SKM-1 (cell line): Measurements from ENCODE around the gene ECE2.
"Not testable (repeated sequence)": the region's sequence is repeated elsewhere in the genome, so short reads cannot be mapped to it uniquely, and the experiment has no call there.

Experiments
- DNase-seq: peaks from one replicate; lab custom pipeline; 2025; ENCODE audit not compliant: unreplicated experiment; lab: John Stamatoyannopoulos, UW

Gene ECE2

DNA sequence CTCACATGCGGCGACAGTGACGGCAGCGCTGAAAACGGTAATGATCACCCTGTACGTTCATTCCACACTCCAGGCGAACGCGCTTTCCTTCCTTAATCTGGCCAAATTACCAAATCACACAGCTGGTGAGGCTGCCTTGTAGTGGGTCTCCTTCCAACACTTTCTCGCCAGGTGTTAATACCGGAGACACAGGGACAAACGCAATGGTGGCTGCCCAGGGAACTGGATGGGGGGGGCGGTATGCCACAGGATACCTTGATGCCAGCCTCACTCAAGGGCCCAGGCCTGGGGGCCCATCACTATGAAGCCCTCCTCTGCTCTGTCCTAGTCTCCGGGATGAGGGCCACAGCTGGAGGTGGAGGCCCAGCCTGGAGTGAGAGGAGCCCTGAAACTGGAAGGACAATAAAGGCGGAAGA is 13.1 kb upstream of the ECE2 start:
- no peak for DNase-seq

DNA sequence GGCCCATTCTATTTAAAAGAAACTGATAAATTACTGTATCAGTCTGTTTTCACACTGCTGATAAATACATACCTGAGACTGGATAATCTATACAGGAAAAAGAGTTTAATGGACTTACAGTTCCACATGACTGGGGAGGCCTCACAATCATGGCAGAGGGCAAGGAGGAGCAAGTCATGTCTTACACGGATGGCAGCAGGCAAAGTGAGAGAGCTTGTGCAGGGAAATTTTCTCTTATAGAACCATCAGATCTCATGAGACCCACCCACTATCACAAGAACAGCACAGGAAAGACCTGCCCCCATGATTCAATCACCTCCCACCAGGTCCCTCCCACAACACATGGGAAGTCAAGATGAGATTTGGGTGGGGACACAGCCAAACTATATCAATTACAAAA is 8.6 kb upstream of the ECE2 start:
- DNase-seq: not testable (repeated sequence)

- no peak for DNase-seq
These were observed 3.6 kb upstream of the ECE2 start for GRCh38 chr3:184272269-184272668.

GRCh38 chr3:184275381-184275701 is 481 bp upstream of the ECE2 start:
- DNase-seq: no peak

DNA sequence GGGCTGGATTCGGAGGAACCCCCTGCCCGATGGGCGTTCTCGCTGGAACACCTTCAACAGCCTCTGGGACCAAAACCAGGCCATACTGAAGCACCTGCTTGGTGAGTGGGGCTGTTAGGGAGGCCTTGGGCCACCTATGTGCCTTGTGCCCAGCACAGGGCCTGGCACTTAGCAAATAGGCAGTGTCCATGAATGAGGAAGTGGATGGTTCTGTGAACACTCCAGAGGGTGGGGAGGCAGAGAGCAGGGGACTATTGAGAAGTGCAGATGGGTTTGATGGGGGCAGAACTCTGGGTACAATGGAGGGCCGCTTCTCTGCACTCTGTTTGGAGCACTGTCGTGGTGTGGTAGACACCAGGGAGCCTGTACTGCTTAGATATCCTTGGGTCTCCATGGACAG is 1.5 kb downstream of the ECE2 start:
- DNase-seq: no peak

DNA sequence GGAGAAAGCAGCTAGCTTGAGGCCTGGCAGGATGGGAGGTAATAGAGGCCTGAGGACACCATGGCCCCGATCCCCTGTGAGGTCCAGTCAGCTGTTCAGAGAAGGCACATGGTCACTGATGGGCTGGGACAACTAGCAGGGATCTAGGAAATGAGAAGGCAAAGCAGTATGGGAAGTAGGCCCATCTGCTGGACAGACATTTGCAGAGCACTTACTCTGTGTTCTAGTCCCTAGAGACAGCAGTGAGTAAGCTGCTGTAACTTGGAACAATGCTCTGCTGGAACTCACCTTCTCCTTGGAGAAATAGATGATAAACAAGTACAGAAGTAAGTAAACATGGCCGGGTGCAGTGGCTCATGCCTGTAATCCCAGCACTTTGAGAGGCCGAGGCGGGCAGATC is 7.1 kb downstream of the ECE2 start:
- no peak for DNase-seq

GRCh38 chr3:184283681-184284080 is 7.9 kb downstream of the ECE2 start:
- no peak for DNase-seq

- peak; percentile 9 for DNase-seq
These were observed 8.9 kb downstream of the ECE2 start for GRCh38 chr3:184284696-184285095.

- DNase-seq: peak; percentile 14
These were observed 13.7 kb downstream of the ECE2 start for GRCh38 chr3:184289426-184289938.

DNA sequence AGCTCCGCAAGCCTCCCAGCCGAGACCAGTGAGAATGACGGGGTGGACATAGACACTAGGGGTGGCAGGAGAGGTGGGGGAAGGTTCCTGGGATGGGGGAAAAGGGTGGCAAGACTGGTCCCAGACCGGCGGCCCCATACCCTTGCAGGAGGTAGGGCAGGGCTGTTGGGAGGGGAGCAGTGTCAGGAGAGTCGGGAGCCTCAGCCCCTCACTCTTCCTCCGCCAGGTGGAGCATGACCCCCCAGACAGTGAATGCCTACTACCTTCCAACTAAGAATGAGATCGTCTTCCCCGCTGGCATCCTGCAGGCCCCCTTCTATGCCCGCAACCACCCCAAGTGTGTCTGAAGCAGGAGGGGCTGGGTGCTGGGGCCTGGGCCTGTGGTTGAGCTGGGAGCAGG is 14.5 kb downstream of the ECE2 start:
- DNase-seq: no peak

GRCh38 chr3:184291044-184291737 is 15.4 kb downstream of the ECE2 start:
- no peak for DNase-seq

- DNase-seq: no peak
These were observed 16.1 kb downstream of the ECE2 start for GRCh38 chr3:184291738-184292445.

DNA sequence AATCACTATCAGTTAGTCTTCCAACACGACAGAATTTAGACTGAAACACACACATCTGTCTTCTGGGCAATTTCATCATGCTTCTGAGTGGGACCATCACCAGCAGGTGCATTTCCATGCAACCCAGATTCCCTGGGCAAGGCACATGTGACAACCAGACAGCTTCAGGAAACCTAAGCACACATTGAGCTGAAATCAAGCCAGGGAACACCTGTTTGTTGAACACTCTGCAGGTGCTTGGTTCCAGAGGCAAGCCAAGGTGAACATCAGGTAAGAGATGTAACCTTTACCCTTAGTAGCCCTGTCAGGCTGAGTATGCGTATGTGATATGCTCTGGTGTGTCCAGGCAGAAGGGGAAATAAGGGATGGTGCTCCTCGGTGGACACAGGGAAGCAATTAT is 19.9 kb downstream of the ECE2 start:
- DNase-seq: no peak

- DNase-seq: no peak
These were observed 20.8 kb downstream of the ECE2 start for GRCh38 chr3:184296616-184297015.

- peak; percentile 93 for DNase-seq
These were observed 23.1 kb downstream of the ECE2 start, which contains the start of gene PSMD2 for GRCh38 chr3:184298759-184299487. TSS of gene PSMD2 (plus strand) at chr3:184299241. CDS start at chr3:184299267, 26 bp downstream.

- no peak for DNase-seq
These were observed 23.9 kb downstream of the ECE2 start for GRCh38 chr3:184299488-184300377.

DNA sequence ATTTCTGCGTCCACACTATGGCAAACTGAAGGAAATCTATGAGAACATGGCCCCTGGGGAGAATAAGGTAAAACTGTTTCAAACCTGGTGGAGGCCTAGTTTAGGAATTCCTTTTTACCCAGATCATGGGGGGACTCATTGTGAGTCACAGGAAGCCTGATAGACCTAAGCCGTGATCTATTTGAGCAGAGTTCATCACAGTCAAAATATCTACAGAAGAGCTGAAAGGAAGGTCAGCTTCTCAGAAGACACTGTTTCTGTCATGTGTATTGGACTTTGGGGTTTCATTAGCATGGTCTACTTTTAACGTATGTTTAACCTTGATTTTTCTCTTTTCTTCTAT is 24.5 kb downstream of the ECE2 start:
- DNase-seq: no peak

GRCh38 chr3:184305577-184305976 is 29.8 kb downstream of the ECE2 start:
- no peak for DNase-seq

- DNase-seq: no peak
These were observed 30.6 kb downstream of the ECE2 start for GRCh38 chr3:184306341-184306972.

GRCh38 chr3:184307915-184308314 is 32.1 kb downstream of the ECE2 start:
- no peak for DNase-seq

DNA sequence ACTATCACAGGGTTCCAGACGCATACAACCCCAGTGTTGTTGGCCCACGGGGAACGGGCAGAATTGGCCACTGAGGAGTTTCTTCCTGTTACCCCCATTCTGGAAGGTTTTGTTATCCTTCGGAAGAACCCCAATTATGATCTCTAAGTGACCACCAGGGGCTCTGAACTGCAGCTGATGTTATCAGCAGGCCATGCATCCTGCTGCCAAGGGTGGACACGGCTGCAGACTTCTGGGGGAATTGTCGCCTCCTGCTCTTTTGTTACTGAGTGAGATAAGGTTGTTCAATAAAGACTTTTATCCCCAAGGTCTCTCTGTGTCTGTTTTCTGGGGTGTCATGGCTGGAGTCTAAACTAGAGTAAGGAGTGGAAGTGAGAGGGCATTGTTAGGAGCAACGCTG is 32.9 kb downstream of the ECE2 start:
- no peak for DNase-seq
